Panc1 (cell line): ENCODE measurements around the gene THSD8. TPM values are rescaled to one million over a fixed set of nuclear protein-coding genes. Genes with fewer than 3 reads are reported as not detected.

Source experiments
- ATAC-seq: fragments of 200-7000 bp; cut with Tn5 transposase; 2 replicates; pipeline ENCODE4 v1.9.1; 2020; ENCODE audit warnings: mild to moderate bottlenecking, moderate library complexity
- BruUV-seq: library from RNA; stranded (reverse); fragments of 400-500 nt; replicated peaks from 2 replicates; lab custom pipeline; 2021; lab: Mats Ljungman, UMichigan
- CTCF ChIA-PET: fragments of 300-600 bp; sonication (Branson Sonifier 250); formaldehyde crosslinking; loops from one replicate; lab custom pipeline; 2022; ENCODE audit warnings: antibody characterized with exemption; lab: Charles Lee
- POLR2A ChIA-PET: fragments of 300-600 bp; sonication (Branson Sonifier 250); formaldehyde crosslinking; loops from one replicate; lab custom pipeline; 2022; ENCODE audit warnings: antibody characterized with exemption; lab: Charles Lee
- DNase-seq: peaks from one replicate; pipeline ENCODE4 v3.0.0-alpha.2; 2010; ENCODE audit warnings: low read depth, low spot score
- H3K27ac ChIP-seq: 2 replicates; pipeline ENCODE4 v1.5.1; 2011; ENCODE audit warnings: mild to moderate bottlenecking, low read length, inconsistent platforms
- H3K27me3 ChIP-seq: fragments of 200-500 bp; sonication (Bioruptor generic); 2 replicates; pipeline ENCODE4 v1.6.0; 2014; ENCODE audit warnings: low read length, inconsistent platforms; ENCODE audit not compliant: control insufficient read depth, insufficient read depth
- H3K36me3 ChIP-seq: fragments of 200-500 bp; sonication (Bioruptor generic); 2 replicates; pipeline ENCODE4 v1.5.1; 2014; ENCODE audit warnings: inconsistent platforms, mild to moderate bottlenecking, low read length, moderate library complexity; ENCODE audit not compliant: control insufficient read depth, insufficient read depth
- H3K4me1 ChIP-seq: 2 replicates; pipeline ENCODE4 v1.5.1; 2011; ENCODE audit warnings: inconsistent platforms, mild to moderate bottlenecking, low read length, moderate library complexity; ENCODE audit not compliant: control insufficient read depth, insufficient read depth
- H3K4me3 ChIP-seq, 2 experiments: 2 replicates each; pipeline ENCODE4 v1.5.1; 2011 to 2012; ENCODE audit warnings: low read depth in 2 of 2, low read length in 2 of 2, mild to moderate bottlenecking in 2 of 2, inconsistent platforms in 1 of 2, moderate library complexity in 1 of 2
- H3K9me3 ChIP-seq: fragments of 200-500 bp; sonication (Bioruptor generic); 2 replicates; pipeline ENCODE4 v1.5.1; 2014; ENCODE audit warnings: low read depth, mild to moderate bottlenecking, inconsistent platforms, low read length, moderate library complexity; ENCODE audit not compliant: control insufficient read depth, insufficient read depth
- CTCF ChIP-seq: fragments of 450-650 bp; IDR thresholded peaks from 2 replicates; pipeline ENCODE4 v1.5.1; 2017; ENCODE audit warnings: mild to moderate bottlenecking
- POLR2AphosphoS5 ChIP-seq: IDR thresholded peaks from 2 replicates; pipeline ENCODE4 v1.6.1; 2012; ENCODE audit warnings: mild to moderate bottlenecking, low read depth, low read length, moderate library complexity
- REST ChIP-seq, 2 experiments: IDR thresholded peaks; 2 replicates each; pipeline ENCODE4 v1.6.1; 2011 to 2012; ENCODE audit warnings: low read depth in 2 of 2, control low read depth in 1 of 2, low read length in 1 of 2, mild to moderate bottlenecking in 1 of 2, moderate library complexity in 1 of 2; ENCODE audit not compliant: insufficient read depth in 1 of 2
- SIN3A ChIP-seq: IDR thresholded peaks from 2 replicates; pipeline ENCODE4 v1.6.1; 2012; ENCODE audit warnings: low read depth, mild to moderate bottlenecking, low read length, moderate library complexity, borderline replicate concordance; ENCODE audit not compliant: insufficient read depth
- TCF7L2 ChIP-seq: IDR thresholded peaks from 2 replicates; pipeline ENCODE4 v1.6.1; 2011; ENCODE audit warnings: mild to moderate bottlenecking, low read depth, low read length, inconsistent platforms
- in situ Hi-C: cut with HindIII; loops from 2 replicates; pipeline ENCODE4 v1.10.0; 2016; ENCODE audit warnings: low sequenced_read_pairs, low pct_unique_long_range_greater_than_20kb
- intact Hi-C: fragments of 100-400 bp; cut with micrococcal nuclease; formaldehyde crosslinking; loops from one replicate; pipeline ENCODE4 v1.10.0; 2022; ENCODE audit not compliant: unreplicated experiment
- total RNA-seq: library from RNA; stranded (reverse); gene quantifications from one replicate; pipeline ENCODE4 v1.2.1, GENCODE V29; 2021; ENCODE audit not compliant: unreplicated experiment

The THSD8 gene
- total RNA-seq, 1 experiment from 2014 or later, result 24.8 TPM

- no peaks in the 10 kb centered on the region for H3K36me3 ChIP-seq
- TF ChIP-seq CTCF (no peak), SIN3A (no peak), TCF7L2 (no peak), REST (IDR thresholded peaks at IDR 0.05; ENCODE audit: insufficient read depth in 1 of 2, low read depth in 2 of 2, low read length in 1 of 2) (no peak), POLR2AphosphoS5 (no peak)
- H3K4me1 ChIP-seq, result no peaks in the 10 kb centered on the region
- intact Hi-C loops (no loop called here), in situ Hi-C loops (no loop called here)
- ATAC-seq, result no peak
- H3K9me3 ChIP-seq, result no peaks in the 10 kb centered on the region
- H3K27me3 ChIP-seq, result no peaks in the 10 kb centered on the region
- no peak for DNase-seq
- ChIA-PET CTCF (interaction anchor here (1.0 kb wide), 1 partner anchor 28 kb away, joined by 4 read pairs; no protein-coding TSS in a partner anchor), POLR2A (interaction anchor here (0.7 kb wide), 1 partner anchor 12 kb away, joined by 3 read pairs; no protein-coding TSS in a partner anchor)
- H3K4me3 ChIP-seq, result no peak overlapping the region
- H3K27ac ChIP-seq, result no peak overlapping the region
- no TSS peak for BruUV-seq
Observed at GRCh38 chr19:12767666-12768065, 34.2 kb upstream of the THSD8 start.

- ChIA-PET CTCF (interaction anchor here (0.7 kb wide), 1 partner anchor 1118 kb away, joined by 3 read pairs; no protein-coding TSS in a partner anchor), POLR2A (no interaction called here)
- ATAC-seq, result no peak
Observed at GRCh38 chr19:12769689-12770088, 32.2 kb upstream of the THSD8 start.

More at GRCh38 chr19:12769689-12770088, 32.2 kb upstream of the THSD8 start:
- no TSS peak for BruUV-seq
- in situ Hi-C loops (no loop called here), intact Hi-C loops (no loop called here)
- no peak overlapping the region for H3K27ac ChIP-seq
- DNase-seq, result no peak
- no peaks in the 10 kb centered on the region for H3K36me3 ChIP-seq
- H3K27me3 ChIP-seq, result no peaks in the 10 kb centered on the region
- H3K9me3 ChIP-seq, result no peaks in the 10 kb centered on the region
- no peaks in the 10 kb centered on the region for H3K4me1 ChIP-seq
- TF ChIP-seq CTCF, result no peak
- no peak for TF ChIP-seq POLR2AphosphoS5
- no peak for TF ChIP-seq TCF7L2
- TF ChIP-seq REST (IDR thresholded peaks at IDR 0.05; ENCODE audit: insufficient read depth in 1 of 2, low read depth in 2 of 2, low read length in 1 of 2), result no peak
- TF ChIP-seq SIN3A, result no peak
- no peak overlapping the region for H3K4me3 ChIP-seq
